CD4-positive, alpha-beta T cell (primary cell): ENCODE data around the gene CLBA1. TPM values are rescaled to one million over a fixed set of nuclear protein-coding genes. Genes with fewer than 3 reads are reported as not detected.

Experiments used
- ATAC-seq: fragments of 200-7000 bp; cut with Tn5 transposase; one replicate; pipeline ENCODE4 v1.10.0; 2022; ENCODE audit warnings: mild to moderate bottlenecking; ENCODE audit not compliant: poor library complexity
- CTCF ChIA-PET: fragments of 350-600 bp; sonication (Branson Sonifier 250); formaldehyde crosslinking; loops from one replicate; lab custom pipeline; 2021; ENCODE audit warnings: antibody characterized with exemption, inconsistent platforms; lab: Charles Lee
- POLR2A ChIA-PET: fragments of 350-600 bp; sonication (Branson Sonifier 250); formaldehyde crosslinking; loops from one replicate; lab custom pipeline; 2021; ENCODE audit warnings: antibody characterized with exemption, inconsistent platforms; lab: Charles Lee
- DNase-seq, 14 experiments: peaks; one replicate each; pipeline ENCODE4 v3.0.0-alpha.2; 2013 to 2020; ENCODE audit warnings: mixed read lengths in 2 of 14
- H3K27ac ChIP-seq, 2 donors: one replicate each; pipeline versions ENCODE4 v1.5.1 to v1.7.0; 2013; ENCODE audit warnings: low read length in 2 of 2, low read depth in 1 of 2, mild to moderate bottlenecking in 1 of 2
- H3K27me3 ChIP-seq, 2 experiments: 1 replicate in 1 of 2; 2 replicates in 1 of 2; pipeline versions ENCODE4 v1.6.1 to v1.7.0; 2013; ENCODE audit warnings: low read length in 2 of 2, control low read depth in 1 of 2, mild to moderate bottlenecking in 1 of 2, moderate library complexity in 1 of 2; ENCODE audit not compliant: insufficient read depth in 2 of 2, control insufficient read depth in 1 of 2
- H3K36me3 ChIP-seq: one replicate; pipeline ENCODE4 v1.6.1; 2013; ENCODE audit warnings: low read length, control low read depth; ENCODE audit not compliant: insufficient read depth
- H3K4me1 ChIP-seq: one replicate; pipeline ENCODE4 v1.6.1; 2013; ENCODE audit warnings: low read length, control low read depth; ENCODE audit not compliant: insufficient read depth
- H3K4me3 ChIP-seq: one replicate; pipeline ENCODE4 v1.5.1; 2013; ENCODE audit warnings: mild to moderate bottlenecking, low read length, moderate library complexity
- H3K9me3 ChIP-seq, 2 experiments: 1 replicate in 1 of 2; 2 replicates in 1 of 2; pipeline versions ENCODE4 v1.6.1 to v1.7.0; 2013; ENCODE audit warnings: low read length in 2 of 2, mild to moderate bottlenecking in 2 of 2, control low read depth in 1 of 2, moderate library complexity in 1 of 2; ENCODE audit not compliant: control insufficient read depth in 1 of 2, insufficient read depth in 1 of 2
- H3K27ac Mint-ChIP-seq: one replicate; pipeline ENCODE4 v1.8.0; 2020; ENCODE audit warnings: mixed read lengths
- H3K27me3 Mint-ChIP-seq: one replicate; pipeline ENCODE4 v1.8.0; 2021; ENCODE audit warnings: mixed read lengths
- H3K36me3 Mint-ChIP-seq: one replicate; pipeline ENCODE4 v1.8.0; 2021; ENCODE audit warnings: low read depth, mixed read lengths
- H3K4me1 Mint-ChIP-seq: one replicate; pipeline ENCODE4 v1.8.0; 2021; ENCODE audit warnings: low read depth, mixed read lengths
- H3K4me3 Mint-ChIP-seq: one replicate; pipeline ENCODE4 v1.8.0; 2020; ENCODE audit warnings: mild to moderate bottlenecking, mixed read lengths
- H3K9me3 Mint-ChIP-seq: one replicate; pipeline ENCODE4 v1.8.0; 2020; ENCODE audit warnings: mixed read lengths
- CTCF ChIP-seq: fragments of 200-600 bp; IDR thresholded peaks from one replicate; pipeline ENCODE4 v1.8.0; 2022; ENCODE audit warnings: antibody characterized with exemption, mild to moderate bottlenecking
- intact Hi-C, 2 experiments: fragments of 100-400 bp; cut with DNase I in 1 of 2; cut with micrococcal nuclease in 1 of 2; formaldehyde crosslinking; loops; one replicate each; pipeline versions ENCODE4 v1.15.1 to v1.9.0; 2023 to 2025; cut with DNase I, micrococcal nuclease
- total RNA-seq, 174 experiments: library from RNA in 2 of 174; stranded (reverse) in 2 of 174; gene quantifications; one replicate each; pipeline ENCODE4 v1.2.3 and lab custom pipeline; 2021 to 2026

The CLBA1 gene
- total RNA-seq, 2 experiments from 2014 or later, result 1.7 to 1.8 TPM

- no peaks in the 10 kb centered on the region for H3K4me1 ChIP-seq
- ChIA-PET POLR2A (no interaction called here), CTCF (no interaction called here)
- Mint-ChIP-seq H3K4me3 (no peak overlapping the region), H3K36me3 (no peaks in the 10 kb centered on the region), H3K4me1 (no peaks in the 10 kb centered on the region), H3K27me3 (peaks cover 23% of the 10 kb centered on the region), H3K9me3 (no peaks in the 10 kb centered on the region), H3K27ac (no peak overlapping the region)
- DNase-seq, result peak in 1 of 14 experiments; percentile 0
- peaks cover 6 to 11% of the 10 kb centered on the region in 2 experiments for H3K27me3 ChIP-seq
- no peaks in the 10 kb centered on the region for H3K36me3 ChIP-seq
- TF ChIP-seq CTCF, result no peak
- H3K4me3 ChIP-seq, result no peak overlapping the region
- intact Hi-C loops, result no loop called here
- ATAC-seq, result no peak
- peaks cover 0 to 10% of the 10 kb centered on the region in 2 experiments for H3K9me3 ChIP-seq
- no peak overlapping the region for H3K27ac ChIP-seq
These were observed 30.2 kb upstream of the CLBA1 start for GRCh38 chr14:104955396-104955770.

GRCh38 chr14:104956290-104956890 is 29.2 kb upstream of the CLBA1 start:
- no peak overlapping the region for H3K27ac Mint-ChIP-seq
- no peak for ATAC-seq
- H3K4me3 ChIP-seq, result no peak overlapping the region
- peak in 1 of 14 experiments; percentile 1 for DNase-seq
- no peaks in the 10 kb centered on the region for H3K36me3 ChIP-seq
- H3K9me3 Mint-ChIP-seq, result no peaks in the 10 kb centered on the region
- no peaks in the 10 kb centered on the region for H3K4me1 Mint-ChIP-seq
- H3K27me3 ChIP-seq, result peaks cover 6 to 11% of the 10 kb centered on the region in 2 experiments
- peaks cover 26% of the 10 kb centered on the region for H3K27me3 Mint-ChIP-seq
- H3K9me3 ChIP-seq, result peaks cover 0 to 10% of the 10 kb centered on the region in 2 experiments
- H3K27ac ChIP-seq, result no peak overlapping the region
- no peaks in the 10 kb centered on the region for H3K4me1 ChIP-seq
- POLR2A ChIA-PET, result no interaction called here
- intact Hi-C loops, result no loop called here
- H3K36me3 Mint-ChIP-seq, result no peaks in the 10 kb centered on the region
- no peak for TF ChIP-seq CTCF
- CTCF ChIA-PET, result no interaction called here
- no peak overlapping the region for H3K4me3 Mint-ChIP-seq

- TF ChIP-seq CTCF, result no peak
- Histone ChIP-seq H3K27me3 (peaks cover 6 to 11% of the 10 kb centered on the region in 2 experiments), H3K27ac (no peak overlapping the region), H3K36me3 (no peaks in the 10 kb centered on the region), H3K4me3 (no peak overlapping the region), H3K9me3 (peaks cover 0 to 10% of the 10 kb centered on the region in 2 experiments), H3K4me1 (no peaks in the 10 kb centered on the region)
- ChIA-PET POLR2A (no interaction called here), CTCF (no interaction called here)
- no peaks in the 10 kb centered on the region for H3K4me1 Mint-ChIP-seq
- ATAC-seq, result no peak
- no peaks in the 10 kb centered on the region for H3K9me3 Mint-ChIP-seq
- peaks cover 26% of the 10 kb centered on the region for H3K27me3 Mint-ChIP-seq
- intact Hi-C loops, result no loop called here
- H3K27ac Mint-ChIP-seq, result no peak overlapping the region
- no peaks in the 10 kb centered on the region for H3K36me3 Mint-ChIP-seq
- no peak for DNase-seq
- no peak overlapping the region for H3K4me3 Mint-ChIP-seq
These were observed 28.2 kb upstream of the CLBA1 start for GRCh38 chr14:104957146-104958113.
